GM21576 (cell line): ENCODE results near the gene GVQW3.
"Not testable (repeated sequence)": the region's sequence is repeated elsewhere in the genome, so short reads cannot be mapped to it uniquely, and the experiment has no call there.

Experiments used
- ATAC-seq: cut with Tn5 transposase; IDR thresholded peaks from one replicate; pipeline ENCODE4 v1.9.1; 2021; ENCODE audit warnings: mild to moderate bottlenecking, moderate library complexity; ENCODE audit not compliant: unreplicated experiment

The GVQW3 gene

GRCh38 chr11:76385903-76386302 is 4.8 kb downstream of the GVQW3 start:
- no peak for ATAC-seq

DNA sequence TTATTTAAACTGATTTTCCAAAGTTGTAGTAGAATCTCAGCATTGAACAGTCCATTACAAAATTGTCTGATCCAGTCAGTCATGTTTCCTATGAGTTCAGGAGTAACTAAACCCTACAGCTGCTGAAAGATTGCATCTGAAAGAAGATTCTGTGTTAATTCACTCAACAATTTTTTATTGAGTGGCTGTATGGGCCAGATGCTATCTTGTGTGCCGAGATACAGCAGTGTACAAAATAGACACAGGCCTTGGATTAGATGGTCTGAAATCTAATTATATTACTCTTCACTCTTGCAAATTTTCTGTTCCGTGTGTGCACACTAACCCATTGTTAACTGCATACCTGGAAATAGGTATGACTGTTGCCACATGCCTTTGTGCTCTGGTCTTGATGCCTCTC is 7.3 kb downstream of the GVQW3 start:
- no peak for ATAC-seq

DNA sequence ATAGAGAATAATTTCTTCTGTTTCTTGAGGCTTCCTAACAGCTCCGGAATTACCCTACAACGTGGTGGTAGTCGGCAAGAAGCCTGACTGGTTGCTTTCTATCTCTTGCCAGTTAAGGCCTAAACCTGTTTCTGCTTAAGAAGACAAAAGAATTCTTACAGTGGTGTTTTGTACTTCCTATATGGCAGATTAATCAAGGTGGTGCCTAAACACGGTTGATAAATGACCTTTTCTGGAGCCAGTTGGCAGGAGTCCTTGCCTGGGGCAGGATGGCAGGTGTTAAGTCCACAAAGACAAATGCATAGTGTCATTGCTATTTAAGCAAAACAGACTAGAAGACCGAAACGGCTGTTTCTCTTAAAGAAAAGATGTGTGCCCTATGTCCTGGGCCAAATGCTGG is 9.9 kb downstream of the GVQW3 start:
- no peak for ATAC-seq

- no peak for ATAC-seq
These were observed 10.8 kb downstream of the GVQW3 start for GRCh38 chr11:76391811-76392475.

- ATAC-seq: no peak
These were observed 11.7 kb downstream of the GVQW3 start for GRCh38 chr11:76392870-76393269.

DNA sequence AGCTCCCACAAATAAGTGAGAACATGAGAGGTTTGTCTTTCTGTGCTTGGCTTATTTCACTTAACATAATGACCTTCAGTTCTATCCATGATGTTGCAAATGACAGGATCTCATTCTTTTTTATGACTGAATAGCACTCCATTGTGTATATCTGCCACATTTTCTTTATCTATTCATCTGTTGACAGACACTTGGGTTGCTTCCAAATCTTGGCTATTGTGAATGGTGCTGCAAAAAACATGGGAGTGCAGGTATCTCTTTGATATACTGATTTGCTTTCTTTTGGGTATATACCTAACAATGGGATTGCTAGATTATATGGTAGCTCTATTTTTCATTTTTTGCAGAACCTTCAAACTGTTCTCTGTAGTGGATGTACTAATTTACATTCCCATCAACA is 13.3 kb downstream of the GVQW3 start:
- no peak for ATAC-seq

DNA sequence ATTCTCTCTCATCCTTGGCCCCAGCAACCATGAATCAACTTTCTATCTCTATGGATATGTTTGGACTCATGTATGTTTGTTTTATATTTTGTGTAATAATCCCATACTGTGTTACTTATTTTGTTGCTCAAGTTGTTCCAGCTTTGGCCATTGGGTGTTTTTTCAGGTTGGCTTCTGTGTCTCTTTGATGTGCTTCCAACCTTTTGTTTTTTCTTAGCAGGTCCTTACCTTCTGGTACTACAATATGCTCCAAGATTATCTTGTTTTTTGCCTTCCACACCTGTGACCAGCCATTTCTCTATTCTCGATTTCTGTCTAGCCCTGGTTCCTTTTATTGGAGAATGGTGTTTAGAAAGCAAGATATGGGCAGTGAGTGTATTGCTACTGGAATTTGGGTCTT is 14.2 kb downstream of the GVQW3 start:
- no peak for ATAC-seq

DNA sequence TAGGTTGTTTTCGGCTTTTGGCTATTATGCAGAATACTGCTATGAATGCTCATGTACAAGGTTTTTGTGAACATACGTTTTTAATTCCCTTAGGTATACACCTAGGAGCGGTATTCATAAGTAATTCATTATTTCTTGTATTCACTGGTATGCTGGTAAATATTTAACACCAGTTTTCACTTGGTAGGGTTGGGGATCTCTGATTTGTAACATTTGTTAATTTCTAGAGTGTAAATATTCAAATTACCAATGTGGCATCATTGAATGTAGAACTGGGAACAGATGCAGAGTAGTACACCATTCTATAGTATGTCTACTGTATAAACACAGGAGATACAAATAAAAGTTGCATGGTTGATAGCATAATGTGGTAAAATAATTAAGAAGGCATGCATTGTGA is 16.3 kb downstream of the GVQW3 start:
- ATAC-seq: no peak

- no peak for ATAC-seq
These were observed 19.8 kb downstream of the GVQW3 start for GRCh38 chr11:76400967-76401366.

GRCh38 chr11:76401484-76401883 is 20.4 kb downstream of the GVQW3 start:
- ATAC-seq: not testable (repeated sequence)

DNA sequence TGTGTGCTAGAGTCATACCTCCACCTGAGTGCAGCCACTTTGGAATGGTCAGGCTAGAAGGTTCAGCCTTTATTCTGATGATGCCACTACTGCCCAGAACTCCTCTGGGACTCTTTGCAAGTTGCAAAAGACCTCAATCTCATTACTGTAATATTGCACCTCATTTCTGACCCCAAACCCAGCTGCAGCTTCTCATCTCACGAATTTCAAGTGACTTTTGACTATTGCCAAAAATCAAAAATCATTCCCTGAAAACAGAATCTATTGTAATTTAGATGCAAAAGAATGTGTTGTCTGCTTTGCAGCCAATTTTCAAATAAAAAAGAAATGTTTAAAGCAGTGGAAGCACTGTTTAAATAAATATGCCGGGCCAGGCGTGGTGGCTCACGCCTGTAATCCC is 25.2 kb downstream of the GVQW3 start:
- no peak for ATAC-seq

- ATAC-seq: no peak
These were observed 27.2 kb downstream of the GVQW3 start for GRCh38 chr11:76408171-76408965.

DNA sequence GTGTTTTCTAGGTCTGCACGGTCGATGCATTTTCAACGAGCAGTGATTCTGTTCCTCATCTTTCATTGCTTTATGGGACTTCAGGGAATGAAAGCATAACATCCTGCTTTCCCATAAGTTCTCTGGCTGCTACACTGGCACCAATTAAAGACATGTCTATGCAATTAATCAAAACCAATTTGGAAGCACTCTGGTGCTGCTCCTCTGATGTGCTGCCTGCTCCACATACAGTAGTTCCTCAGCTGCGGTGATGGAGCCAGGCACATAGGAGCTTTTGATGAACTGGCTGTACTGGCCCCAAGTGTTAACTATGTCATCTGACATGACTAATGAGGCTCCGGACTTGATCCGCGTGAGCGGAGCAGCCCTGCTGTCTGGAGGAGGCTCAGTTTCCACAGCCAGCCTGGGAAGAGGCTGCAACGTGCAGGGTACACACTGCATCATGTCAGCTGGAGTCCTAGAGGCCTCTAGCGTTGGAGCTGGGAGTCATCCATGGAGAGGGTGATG is 29.8 kb downstream of the GVQW3 start:
- ATAC-seq: no peak

DNA sequence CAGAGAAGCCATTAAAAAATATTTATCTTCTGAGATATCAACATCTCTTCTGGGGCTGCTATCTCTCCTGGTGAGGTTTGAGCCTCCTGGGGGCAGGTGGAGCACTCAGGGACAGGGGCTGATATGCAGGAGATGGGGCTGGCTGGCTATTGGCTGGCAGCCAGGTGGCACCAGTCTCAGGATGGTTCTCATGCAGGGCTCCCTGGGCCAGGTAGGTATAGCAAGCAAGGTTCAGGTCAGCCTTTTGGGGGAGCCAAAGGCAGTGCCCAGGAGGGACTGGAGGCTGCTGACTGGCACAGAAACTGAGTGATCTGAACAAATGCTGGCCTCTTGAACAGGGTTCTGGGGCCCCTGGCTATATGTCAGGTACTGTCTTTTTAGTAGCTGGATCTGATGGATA is 34.0 kb downstream of the GVQW3 start:
- ATAC-seq: no peak

DNA sequence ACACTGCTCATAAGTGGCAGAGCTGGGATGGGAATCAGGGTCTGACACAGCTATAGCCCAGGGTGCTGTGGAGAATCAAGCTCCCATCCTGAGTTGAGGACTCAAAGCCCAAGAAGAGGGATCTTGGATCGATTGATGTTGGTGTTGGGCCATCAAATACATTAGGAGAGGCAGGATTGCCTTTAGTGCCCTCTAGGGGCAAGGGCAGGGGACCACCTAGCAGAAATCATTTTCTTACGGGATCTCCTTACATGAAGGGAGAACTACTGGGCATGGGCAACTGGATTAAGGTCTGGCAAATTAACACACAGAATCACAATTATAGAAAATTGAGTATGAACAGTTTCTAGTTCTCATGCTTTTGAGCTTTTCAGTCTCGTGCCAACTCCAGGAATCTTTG is 38.8 kb downstream of the GVQW3 start:
- ATAC-seq: no peak

DNA sequence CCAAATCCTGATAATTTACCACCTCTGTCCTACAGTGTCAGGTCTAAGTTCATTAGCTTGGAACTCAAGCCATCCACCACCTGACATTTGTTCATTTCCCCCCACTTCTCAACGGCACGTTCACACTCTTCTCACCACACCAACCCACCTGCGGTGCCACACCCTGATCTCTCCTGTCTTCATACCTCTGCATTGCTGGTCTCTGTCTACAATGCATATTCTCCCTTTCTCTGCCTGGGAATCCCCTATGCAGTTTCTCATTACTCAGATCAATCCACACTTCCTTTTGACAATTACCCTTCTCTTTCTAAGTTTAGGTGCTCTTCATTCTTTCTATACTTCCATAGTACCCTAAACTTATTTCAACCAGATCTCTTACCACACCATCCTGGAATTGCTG is 43.3 kb downstream of the GVQW3 start:
- ATAC-seq: no peak

- ATAC-seq: no peak
These were observed 43.8 kb downstream of the GVQW3 start for GRCh38 chr11:76424891-76425290.

GRCh38 chr11:76426660-76427059 is 45.5 kb downstream of the GVQW3 start:
- no peak for ATAC-seq

- no peak for ATAC-seq
These were observed 54.9 kb downstream of the GVQW3 start for GRCh38 chr11:76436020-76436419.

GRCh38 chr11:76443268-76443980 is 62.3 kb downstream of the GVQW3 start:
- no peak for ATAC-seq

DNA sequence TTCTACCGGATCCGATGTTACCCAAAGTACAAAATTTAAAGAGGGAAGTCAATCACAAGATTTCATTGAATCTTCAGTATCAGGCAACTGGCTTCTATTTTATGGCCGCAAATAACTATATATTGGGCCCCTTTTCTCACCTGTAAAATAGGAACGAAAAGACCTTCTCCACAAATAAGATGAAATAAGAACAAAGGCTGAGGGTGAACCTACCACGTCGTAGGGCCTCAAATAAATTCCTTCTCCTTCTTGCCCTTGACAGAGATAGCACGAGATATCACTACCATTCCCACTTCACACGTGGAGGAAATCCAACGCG is 62.9 kb downstream of the GVQW3 start:
- no peak for ATAC-seq
